Left ventricle myocardium superior (tissue), 1 donor: ENCODE measurements around the gene PRRG1. TPM values are rescaled to one million over a fixed set of nuclear protein-coding genes. Genes with fewer than 3 reads are reported as not detected.
"Not testable (repeated sequence)": the region's sequence is repeated elsewhere in the genome, so short reads cannot be mapped to it uniquely, and the experiment has no call there.

Experiments
- ATAC-seq: fragments of 200-7000 bp; cut with Tn5 transposase; one replicate; pipeline ENCODE4 v1.9.1; 2020; ENCODE audit warnings: mild to moderate bottlenecking, moderate library complexity
- DNase-seq: peaks from one replicate; pipeline ENCODE4 v3.0.0-alpha.2; 2020
- intact Hi-C: fragments of 100-400 bp; cut with micrococcal nuclease; formaldehyde crosslinking; loops from one replicate; pipeline ENCODE4 v1.11.0; 2022
- long read RNA-seq: library from polyadenylated mRNA; unstranded; transcript quantifications from one replicate; pipeline ENCODE4 v2.0.0, GENCODE V29; 2021
- total RNA-seq: library from RNA; stranded (reverse); fragmentation: NEBNext Ultra II Directional; extraction: Animal tissue kit (Norgen Biotek cat#: 25700); gene quantifications from one replicate; pipeline ENCODE4 v1.2.1, GENCODE V29; 2021
- donor health status: DM: no; HTN: yes; CAD: no; lungs with severe emphysema.

The PRRG1 gene
- 18.4 TPM for total RNA-seq
- long read RNA-seq, full-length matches to known transcripts: 3 of 4 reads
- long read RNA-seq, partial matches to known transcripts: 1 of 4 reads
- long read RNA-seq, other reads (novel, unspliced or antisense): 0 of 4 reads

GRCh38 chrX:37349221-37350033, at the start of gene PRRG1:
PRRG1 (plus strand) TSS chrX:37349364; CDS start chrX:37406250, 56,886 bp downstream.
- ATAC-seq (peak; percentile 97), DNase-seq (peak; percentile 87)
- intact Hi-C loops: no loop called here

- intact Hi-C loops: no loop called here
- ATAC-seq (peak; percentile 55), DNase-seq (peak; percentile 28)
Observed at GRCh38 chrX:37302569-37302968, 46.6 kb upstream of the PRRG1 start.

GRCh38 chrX:37305238-37305637, 43.9 kb upstream of the PRRG1 start:
- intact Hi-C loops, ATAC-seq, DNase-seq: not testable (repeated sequence)

GRCh38 chrX:37314531-37314930, 34.6 kb upstream of the PRRG1 start:
- DNase-seq: no peak
- intact Hi-C loops: no loop called here
- no peak for ATAC-seq

GRCh38 chrX:37315511-37316248, 33.5 kb upstream of the PRRG1 start:
- ATAC-seq: no peak
- no peak for DNase-seq
- intact Hi-C loops: no loop called here

GRCh38 chrX:37320541-37321203, 28.5 kb upstream of the PRRG1 start:
- ATAC-seq: no peak
- intact Hi-C loops: no loop called here

GRCh38 chrX:37330642-37331041, 18.5 kb upstream of the PRRG1 start:
- ATAC-seq: peak; percentile 77
- intact Hi-C loops: no loop called here
- DNase-seq: no peak

More at GRCh38 chrX:37320541-37321203, 28.5 kb upstream of the PRRG1 start:
- DNase-seq: no peak

- intact Hi-C loops: no loop called here
- ATAC-seq (no peak), DNase-seq (no peak)
Observed at GRCh38 chrX:37331546-37331945, 17.6 kb upstream of the PRRG1 start.

- ATAC-seq (no peak), DNase-seq (no peak)
- intact Hi-C loops: no loop called here
Observed at GRCh38 chrX:37332055-37332454, 17.1 kb upstream of the PRRG1 start.

GRCh38 chrX:37332987-37333658, 16.0 kb upstream of the PRRG1 start:
- ATAC-seq (no peak), DNase-seq (no peak)
- intact Hi-C loops: no loop called here

GRCh38 chrX:37347420-37347819, 1.7 kb upstream of the PRRG1 start:
- DNase-seq: no peak
- intact Hi-C loops: no loop called here
- peak; percentile 22 for ATAC-seq

GRCh38 chrX:37348231-37348970, 763 bp upstream of the PRRG1 start:
- ATAC-seq (peak; percentile 12), DNase-seq (no peak)
- intact Hi-C loops: no loop called here

GRCh38 chrX:37348971-37349220, 268 bp upstream of the PRRG1 start:
- no peak for ATAC-seq
- intact Hi-C loops: no loop called here
- DNase-seq: no peak

- DNase-seq: no peak
- peak; percentile 43 for ATAC-seq
- intact Hi-C loops: no loop called here
Observed at GRCh38 chrX:37350034-37350365, 836 bp downstream of the PRRG1 start.

- ATAC-seq (no peak), DNase-seq (no peak)
- intact Hi-C loops: no loop called here
Observed at GRCh38 chrX:37353646-37354045, 4.5 kb downstream of the PRRG1 start.

GRCh38 chrX:37357436-37357835, 8.3 kb downstream of the PRRG1 start:
- intact Hi-C loops: no loop called here
- DNase-seq: no peak
- no peak for ATAC-seq

- DNase-seq (no peak), ATAC-seq (no peak)
- intact Hi-C loops: no loop called here
Observed at GRCh38 chrX:37361596-37361995, 12.4 kb downstream of the PRRG1 start.

- DNase-seq (no peak), ATAC-seq (no peak)
- intact Hi-C loops: no loop called here
Observed at GRCh38 chrX:37364666-37365065, 15.5 kb downstream of the PRRG1 start.

GRCh38 chrX:37367946-37368345, 18.8 kb downstream of the PRRG1 start:
- ATAC-seq (no peak), DNase-seq (no peak)
- intact Hi-C loops: no loop called here
